Subcutaneous adipose tissue (tissue), 4 donors: ENCODE measurements around the gene KIAA1328. TPM values are rescaled to one million over a fixed set of nuclear protein-coding genes. Genes with fewer than 3 reads are reported as not detected.

Experiments
- total RNA-seq, 4 donors: library from RNA; depleted of rRNA; stranded (reverse); fragments of >200 nt; gene quantifications; one replicate each; pipeline ENCODE4 v1.1.0, GENCODE V29; 2016
- TF ChIP-seq, protein P1 (sequence below): fragments of 450-650 bp; IDR thresholded peaks from one replicate; pipeline ENCODE4 v1.5.1; 2016; ENCODE audit warnings: low read depth, mild to moderate bottlenecking, control low read depth, antibody characterized with exemption, moderate library complexity

The KIAA1328 gene
- total RNA-seq, 4 donors from 2014 or later: 15.0 to 22.8 (median 18.9) TPM

DNA sequence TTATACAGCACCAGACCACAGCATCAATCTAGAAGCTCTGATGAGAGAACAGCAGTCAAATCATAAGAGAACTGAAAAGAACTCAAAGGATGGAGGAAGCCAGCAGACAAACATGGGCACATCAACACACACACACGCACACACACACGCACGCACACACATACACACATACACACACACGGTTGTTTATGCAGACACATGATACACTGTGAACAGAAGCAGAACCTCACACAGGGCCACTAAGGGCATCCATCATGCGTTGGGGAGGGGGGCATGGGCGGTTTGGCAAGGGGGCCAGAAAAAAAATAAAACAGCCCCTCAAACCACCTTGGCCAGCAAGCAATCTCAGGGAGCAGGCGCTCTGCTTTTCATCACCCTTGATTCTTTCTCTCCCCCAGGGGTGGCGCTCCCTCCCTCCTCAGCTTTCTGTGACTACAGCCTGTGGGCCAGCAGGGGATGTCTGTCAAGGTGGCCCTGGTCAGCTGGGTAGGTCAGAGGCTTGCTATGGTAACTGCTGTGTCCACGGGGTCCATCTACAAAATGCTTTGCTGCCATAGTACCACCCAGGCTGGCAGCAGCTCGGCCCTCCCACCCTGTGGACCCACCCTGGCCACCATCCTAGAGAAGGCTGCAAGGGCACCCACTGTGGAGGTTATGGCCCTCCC lies 418.7 kb downstream of the KIAA1328 start:
- TF ChIP-seq, protein P1, sequence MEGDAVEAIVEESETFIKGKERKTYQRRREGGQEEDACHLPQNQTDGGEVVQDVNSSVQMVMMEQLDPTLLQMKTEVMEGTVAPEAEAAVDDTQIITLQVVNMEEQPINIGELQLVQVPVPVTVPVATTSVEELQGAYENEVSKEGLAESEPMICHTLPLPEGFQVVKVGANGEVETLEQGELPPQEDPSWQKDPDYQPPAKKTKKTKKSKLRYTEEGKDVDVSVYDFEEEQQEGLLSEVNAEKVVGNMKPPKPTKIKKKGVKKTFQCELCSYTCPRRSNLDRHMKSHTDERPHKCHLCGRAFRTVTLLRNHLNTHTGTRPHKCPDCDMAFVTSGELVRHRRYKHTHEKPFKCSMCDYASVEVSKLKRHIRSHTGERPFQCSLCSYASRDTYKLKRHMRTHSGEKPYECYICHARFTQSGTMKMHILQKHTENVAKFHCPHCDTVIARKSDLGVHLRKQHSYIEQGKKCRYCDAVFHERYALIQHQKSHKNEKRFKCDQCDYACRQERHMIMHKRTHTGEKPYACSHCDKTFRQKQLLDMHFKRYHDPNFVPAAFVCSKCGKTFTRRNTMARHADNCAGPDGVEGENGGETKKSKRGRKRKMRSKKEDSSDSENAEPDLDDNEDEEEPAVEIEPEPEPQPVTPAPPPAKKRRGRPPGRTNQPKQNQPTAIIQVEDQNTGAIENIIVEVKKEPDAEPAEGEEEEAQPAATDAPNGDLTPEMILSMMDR: no peak

DNA sequence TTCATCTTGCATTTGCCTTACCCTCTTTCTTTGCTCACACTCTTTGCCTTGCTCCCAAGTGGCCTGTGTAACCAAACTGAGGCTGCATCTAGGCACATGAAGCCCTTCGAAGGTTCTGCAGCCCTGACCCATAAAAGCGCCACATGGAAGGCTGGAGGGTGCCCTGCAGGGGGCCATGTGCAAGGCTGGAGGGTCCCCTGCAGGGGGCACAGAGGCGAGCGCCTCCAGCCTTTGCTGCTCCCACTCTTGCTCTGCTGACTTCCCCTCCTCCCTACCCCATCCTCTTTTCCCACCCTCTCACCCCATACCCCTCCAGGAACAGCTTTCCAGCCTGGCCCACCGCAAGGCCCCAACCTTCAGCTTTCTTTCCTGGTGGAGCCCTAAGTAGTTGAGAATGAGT lies 419.4 kb downstream of the KIAA1328 start:
- TF ChIP-seq, protein P1: no peak

DNA sequence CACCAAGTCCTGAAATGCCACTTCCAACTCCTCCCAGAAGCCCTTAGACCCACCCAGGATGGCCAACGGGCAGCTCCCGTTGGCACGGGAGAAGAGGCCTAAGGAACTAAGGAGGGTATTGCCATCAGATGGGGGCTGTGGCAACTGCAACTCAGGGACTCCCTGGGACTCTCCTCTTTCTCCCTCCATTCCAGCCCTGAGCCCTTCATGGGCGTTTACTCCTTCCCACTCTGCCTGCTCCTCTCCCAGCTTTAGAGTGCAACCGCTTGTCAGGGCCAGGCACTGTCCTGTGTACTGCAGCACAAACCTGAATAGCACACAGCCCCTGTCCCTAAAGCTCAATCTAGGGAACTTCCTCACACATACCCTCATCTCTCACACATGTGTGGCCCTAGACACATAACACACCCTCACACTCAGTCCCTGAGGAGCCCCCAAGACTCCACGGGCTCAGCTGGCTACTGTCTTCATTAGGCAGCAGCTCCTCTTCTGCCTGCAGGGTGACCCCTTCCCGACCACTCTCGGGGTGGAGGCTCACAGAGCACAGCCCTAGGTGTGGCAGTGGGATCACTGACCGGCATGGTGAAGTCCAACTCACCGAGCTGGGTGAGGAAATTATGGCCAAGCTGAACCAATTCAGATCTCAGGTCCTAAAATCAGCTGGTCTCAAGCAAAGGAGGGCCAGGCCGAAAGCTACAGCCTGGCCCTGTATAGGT lies 420.4 kb downstream of the KIAA1328 start:
- TF ChIP-seq, protein P1: no peak

DNA sequence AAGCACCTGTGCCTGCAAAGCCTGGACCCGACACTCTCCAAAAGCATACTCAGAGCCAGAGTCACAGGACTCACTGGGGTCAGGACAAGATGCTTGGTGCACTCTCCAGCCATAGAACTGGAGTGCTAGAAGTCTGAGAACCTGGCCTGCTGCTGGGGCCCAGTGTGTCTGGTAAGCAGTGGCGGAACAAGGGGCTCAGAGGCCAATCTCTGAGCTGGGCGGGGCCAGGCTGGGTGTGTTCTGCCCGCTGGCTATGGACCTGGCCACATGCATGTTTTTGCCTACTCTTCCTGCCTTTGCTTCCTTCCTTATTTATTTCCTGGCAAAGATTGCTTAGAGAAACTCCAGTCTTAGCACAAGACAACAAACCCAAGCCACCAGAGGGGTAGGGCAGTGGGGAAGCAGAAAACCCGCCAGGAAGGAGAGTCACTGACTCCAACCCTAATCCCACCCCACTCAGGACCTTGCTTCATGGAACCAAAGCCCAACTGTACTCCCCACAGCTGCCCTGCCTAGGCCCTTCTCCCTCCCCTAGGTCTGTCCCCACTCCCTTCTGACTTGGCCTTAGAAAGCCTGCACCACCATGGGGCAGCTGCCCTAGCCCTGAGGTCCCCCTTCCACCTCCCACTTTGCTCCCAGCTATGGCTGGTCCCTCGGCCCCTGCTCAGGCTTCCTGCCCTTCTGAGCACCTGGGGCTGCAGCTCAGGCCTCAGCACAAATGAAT lies 421.1 kb downstream of the KIAA1328 start:
- TF ChIP-seq, protein P1: no peak

DNA sequence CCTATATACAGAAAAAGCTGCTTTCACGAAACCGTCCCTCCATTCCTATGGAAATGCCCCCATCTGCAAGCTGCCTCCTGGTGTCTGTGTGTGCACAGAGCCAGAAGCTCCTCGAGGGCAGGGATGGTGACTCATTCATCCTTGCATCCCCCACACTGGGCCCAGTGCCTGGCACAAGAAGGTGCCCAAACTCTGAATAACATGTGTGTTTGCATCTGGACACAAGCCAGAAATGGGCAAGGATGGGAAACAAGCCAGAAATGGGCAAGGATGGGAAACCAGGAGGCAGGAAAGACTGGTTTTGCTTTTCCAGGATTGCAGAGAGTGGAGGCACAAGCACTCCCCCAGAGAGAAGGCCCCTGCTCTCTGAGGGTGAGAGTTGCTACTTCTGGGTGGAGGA lies 422.8 kb downstream of the KIAA1328 start:
- TF ChIP-seq, protein P1: no peak

DNA sequence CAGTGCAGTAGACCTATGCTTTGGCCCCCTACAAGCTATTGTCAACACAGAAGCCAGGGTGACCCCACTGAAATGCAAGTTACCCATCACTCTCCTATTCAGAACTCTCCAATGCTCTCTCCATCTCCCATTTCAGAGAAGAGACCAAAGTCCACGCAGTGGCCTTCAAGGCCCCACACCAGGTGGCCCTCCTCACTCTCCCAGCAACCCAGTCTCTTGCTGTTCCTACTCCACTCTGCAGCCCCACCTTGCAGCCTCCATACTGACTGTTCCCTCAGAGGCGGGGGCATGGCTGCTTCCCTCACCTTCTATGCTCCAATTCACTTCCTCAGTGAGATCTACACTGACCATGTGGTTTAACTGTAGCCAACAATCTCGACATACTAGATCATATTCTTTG lies 423.4 kb downstream of the KIAA1328 start:
- TF ChIP-seq, protein P1: no peak

DNA sequence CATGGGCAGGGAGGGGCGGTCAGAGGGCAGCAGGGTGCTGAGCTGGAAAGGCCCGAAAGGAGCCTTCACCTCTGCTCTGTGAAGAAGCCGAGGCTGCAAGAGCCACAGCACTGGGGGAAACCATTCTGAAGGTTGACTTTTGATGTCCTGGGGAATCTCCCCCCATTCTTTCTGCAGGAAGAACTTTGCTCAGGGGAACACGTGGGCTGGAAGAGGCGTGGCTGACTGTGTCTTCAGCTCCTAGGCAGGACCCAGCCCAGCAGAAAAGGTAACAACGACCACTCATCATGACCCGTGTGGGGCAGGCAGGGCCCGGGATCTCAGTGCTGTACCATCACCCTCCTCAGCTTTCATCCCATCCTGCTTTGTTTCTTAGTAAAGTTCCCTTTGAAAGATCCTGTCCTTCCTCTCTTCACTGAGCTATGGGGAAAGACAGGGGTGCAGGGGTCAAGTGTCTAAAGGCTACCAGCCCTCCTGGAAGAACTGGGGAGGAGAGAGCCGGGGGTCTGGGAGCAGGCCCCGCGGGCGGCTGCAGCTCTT lies 424.0 kb downstream of the KIAA1328 start:
- TF ChIP-seq, protein P1: no peak
